ENCODE data around the gene SP4.

DNA sequence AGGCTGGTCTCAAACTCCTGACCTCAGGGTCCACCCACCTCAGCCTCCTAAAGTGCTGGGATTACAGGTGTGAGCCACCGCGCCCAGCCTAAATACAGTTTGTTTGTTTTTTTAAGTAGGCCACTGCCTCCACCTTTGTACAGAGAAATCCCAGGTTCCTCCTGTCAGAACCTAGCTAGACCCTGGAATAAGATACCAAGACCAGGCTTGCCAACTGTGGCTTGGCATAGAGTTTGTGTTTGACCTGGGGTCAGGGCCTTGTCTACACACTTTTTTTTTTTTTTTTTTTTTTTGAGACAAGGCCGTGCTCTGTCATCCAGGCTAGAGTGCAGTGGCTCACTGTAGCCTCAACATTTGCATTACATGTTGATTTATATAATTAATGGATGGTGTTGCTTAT is 80.7 kb downstream of the SP4 start:
- TF ChIP-seq, protein P1, sequence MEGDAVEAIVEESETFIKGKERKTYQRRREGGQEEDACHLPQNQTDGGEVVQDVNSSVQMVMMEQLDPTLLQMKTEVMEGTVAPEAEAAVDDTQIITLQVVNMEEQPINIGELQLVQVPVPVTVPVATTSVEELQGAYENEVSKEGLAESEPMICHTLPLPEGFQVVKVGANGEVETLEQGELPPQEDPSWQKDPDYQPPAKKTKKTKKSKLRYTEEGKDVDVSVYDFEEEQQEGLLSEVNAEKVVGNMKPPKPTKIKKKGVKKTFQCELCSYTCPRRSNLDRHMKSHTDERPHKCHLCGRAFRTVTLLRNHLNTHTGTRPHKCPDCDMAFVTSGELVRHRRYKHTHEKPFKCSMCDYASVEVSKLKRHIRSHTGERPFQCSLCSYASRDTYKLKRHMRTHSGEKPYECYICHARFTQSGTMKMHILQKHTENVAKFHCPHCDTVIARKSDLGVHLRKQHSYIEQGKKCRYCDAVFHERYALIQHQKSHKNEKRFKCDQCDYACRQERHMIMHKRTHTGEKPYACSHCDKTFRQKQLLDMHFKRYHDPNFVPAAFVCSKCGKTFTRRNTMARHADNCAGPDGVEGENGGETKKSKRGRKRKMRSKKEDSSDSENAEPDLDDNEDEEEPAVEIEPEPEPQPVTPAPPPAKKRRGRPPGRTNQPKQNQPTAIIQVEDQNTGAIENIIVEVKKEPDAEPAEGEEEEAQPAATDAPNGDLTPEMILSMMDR (IDR thresholded peaks at IDR 0.05), result no peak
- no peak for TF ChIP-seq POLR2A (IDR thresholded peaks at IDR 0.05)

All from ovary (tissue), 3 donors.